ENCODE data around the gene PNO1.

- TF ChIP-seq POLR2AphosphoS5 (IDR thresholded peaks at IDR 0.05; ENCODE audit: low read depth, low read length) (no peak), TAF1 (IDR thresholded peaks at IDR 0.05; ENCODE audit: borderline replicate concordance, insufficient read depth, low read length) (no peak), REST (IDR thresholded peaks at IDR 0.05; ENCODE audit: insufficient read depth in 1 of 2, low read depth in 2 of 2, low read length in 2 of 2) (no peak), SIN3A (IDR thresholded peaks at IDR 0.05; ENCODE audit: borderline replicate concordance, insufficient read depth, low read length) (no peak)
These were observed 32.5 kb downstream of the PNO1 start for GRCh38 chr2:68189991-68190784.

Data from PFSK-1 (cell line).